WTC11 (cell line): ENCODE measurements around the gene KCNJ1. TPM values are rescaled to one million over a fixed set of nuclear protein-coding genes. Genes with fewer than 3 reads are reported as not detected.

Experiments
- ATAC-seq: fragments of 200-7000 bp; cut with Tn5 transposase; 2 replicates; pipeline ENCODE4 v1.10.0; 2021; ENCODE audit warnings: mild to moderate bottlenecking, moderate library complexity
- CTCF ChIA-PET: fragments of 300-600 bp; sonication (Branson Sonifier 250); formaldehyde crosslinking; loops from one replicate; lab custom pipeline; 2021; ENCODE audit warnings: antibody characterized with exemption; lab: Charles Lee
- POLR2A ChIA-PET: fragments of 350-600 bp; sonication (Branson Sonifier 250); formaldehyde crosslinking; loops from one replicate; lab custom pipeline; 2021; ENCODE audit warnings: antibody characterized with exemption; lab: Charles Lee
- DNase-seq: peaks from one replicate; pipeline ENCODE4 v3.0.0; 2021; ENCODE audit warnings: low spot score
- H3K27ac Mint-ChIP-seq: 2 replicates; pipeline ENCODE4 v1.8.0; 2021; ENCODE audit warnings: mixed read lengths
- H3K27me3 Mint-ChIP-seq: 2 replicates; pipeline ENCODE4 v1.8.0; 2021; ENCODE audit warnings: low read depth, mild to moderate bottlenecking, moderate library complexity, mixed read lengths
- H3K36me3 Mint-ChIP-seq: 2 replicates; pipeline ENCODE4 v1.8.0; 2021; ENCODE audit warnings: mixed read lengths
- H3K4me1 Mint-ChIP-seq: 2 replicates; pipeline ENCODE4 v1.8.0; 2022; ENCODE audit warnings: mixed read lengths
- H3K4me3 Mint-ChIP-seq: 2 replicates; pipeline ENCODE4 v1.8.0; 2021; ENCODE audit warnings: mild to moderate bottlenecking, moderate library complexity, mixed read lengths
- H3K9me3 Mint-ChIP-seq: 2 replicates; pipeline ENCODE4 v1.8.0; 2021; ENCODE audit warnings: mixed read lengths
- AR ChIP-seq: fragments of 250-450 bp; sonication (Bioruptor Pico); IDR thresholded peaks from 2 replicates; pipeline ENCODE4 v1.9.0; 2021; ENCODE audit warnings: mild to moderate bottlenecking
- CDX4 ChIP-seq: fragments of 250-450 bp; sonication (Bioruptor Pico); IDR thresholded peaks from 2 replicates; pipeline ENCODE4 v1.9.0; 2021; ENCODE audit warnings: moderate library complexity, mild to moderate bottlenecking, inconsistent platforms, borderline replicate concordance
- E2F4 ChIP-seq: sonication (generic); formaldehyde crosslinking; IDR thresholded peaks from 2 replicates; pipeline ENCODE4 v1.8.1; 2022; ENCODE audit warnings: low read depth, mild to moderate bottlenecking, moderate library complexity, missing genetic modification reagents, borderline replicate concordance
- ERG ChIP-seq: fragments of 250-450 bp; sonication (Bioruptor Pico); IDR thresholded peaks from 2 replicates; pipeline ENCODE4 v1.8.0; 2021; ENCODE audit warnings: mild to moderate bottlenecking
- FOXJ3 ChIP-seq: sonication (generic); formaldehyde crosslinking; IDR thresholded peaks from 2 replicates; pipeline ENCODE4 v1.9.0; 2021; ENCODE audit warnings: missing genetic modification reagents, mild to moderate bottlenecking, borderline replicate concordance
- HMGA2 ChIP-seq: fragments of 250-450 bp; sonication (Bioruptor Pico); IDR thresholded peaks from 2 replicates; pipeline ENCODE4 v1.4.0; 2021; ENCODE audit warnings: mild to moderate bottlenecking, moderate library complexity
- MLX ChIP-seq: sonication (generic); formaldehyde crosslinking; IDR thresholded peaks from 2 replicates; pipeline ENCODE4 v1.8.1; 2023; ENCODE audit warnings: mild to moderate bottlenecking, missing genetic modification reagents, moderate library complexity
- PRDM15 ChIP-seq: sonication (generic); formaldehyde crosslinking; IDR thresholded peaks from 2 replicates; pipeline ENCODE4 v1.8.0; 2022; ENCODE audit warnings: missing genetic modification reagents
- PRRX2 ChIP-seq: fragments of 250-450 bp; sonication (Bioruptor Pico); IDR thresholded peaks from 2 replicates; pipeline ENCODE4 v1.8.0; 2021; ENCODE audit warnings: mild to moderate bottlenecking
- ZBTB43 ChIP-seq: sonication (generic); formaldehyde crosslinking; IDR thresholded peaks from 2 replicates; pipeline ENCODE4 v1.8.1; 2023; ENCODE audit warnings: mild to moderate bottlenecking, missing genetic modification reagents
- ZNF138 ChIP-seq: sonication (generic); formaldehyde crosslinking; conservative IDR thresholded peaks from 2 replicates; pipeline ENCODE4 v1.8.1; 2022; ENCODE audit warnings: mild to moderate bottlenecking, moderate library complexity, missing genetic modification reagents
- ZNF532 ChIP-seq: fragments of 250-450 bp; sonication (Bioruptor Pico); IDR thresholded peaks from 2 replicates; pipeline ENCODE4 v1.9.0; 2021; ENCODE audit warnings: mild to moderate bottlenecking, borderline replicate concordance
- total RNA-seq: library from RNA; stranded (reverse); gene quantifications from 3 replicates; pipeline ENCODE4 v1.2.3, GENCODE V29; 2021

The KCNJ1 gene
- total RNA-seq, 1 experiment from 2014 or later, result 0.24 TPM

GRCh38 chr11:128907585-128907984, 40.5 kb upstream of the KCNJ1 start:
- peaks cover 10% of the 10 kb centered on the region for H3K9me3 Mint-ChIP-seq
- CTCF ChIA-PET, result interaction anchor here (1.1 to 10.5 kb wide), 4 partner anchors 19 to 49 kb away, joined by 3 to 245 read pairs (median 4); partner anchors contain the start of gene KCNJ5
- ATAC-seq (no peak), DNase-seq (no peak)
- no peak overlapping the region for H3K27ac Mint-ChIP-seq
- peaks cover 79% of the 10 kb centered on the region for H3K27me3 Mint-ChIP-seq
- no peak overlapping the region for H3K4me3 Mint-ChIP-seq
- H3K36me3 Mint-ChIP-seq, result no peaks in the 10 kb centered on the region; the same call in 1 of the 2 replicates
- TF ChIP-seq FOXJ3 (no peak), ZNF532 (CRISPR knock-in tag) (no peak), ERG (CRISPR knock-in tag) (no peak), PRRX2 (CRISPR knock-in tag) (no peak), PRDM15 (CRISPR knock-in tag) (no peak), ZBTB43 (no peak), MLX (CRISPR knock-in tag) (no peak), E2F4 (CRISPR knock-in tag) (no peak), CDX4 (CRISPR knock-in tag) (no peak), AR (CRISPR knock-in tag) (no peak), HMGA2 (CRISPR knock-in tag) (no peak), ZNF138 (CRISPR knock-in tag) (no peak)
- TF ChIP-seq, all 79 proteins: peak for 0
- POLR2A ChIA-PET, result no interaction called here
- H3K4me1 Mint-ChIP-seq, result peaks cover 24% of the 10 kb centered on the region
